GM19328 (cell line): Measurements from ENCODE around the gene GLYR1.

Experiments used
- ATAC-seq: cut with Tn5 transposase; IDR thresholded peaks from one replicate; pipeline ENCODE4 v1.9.1; 2021; ENCODE audit warnings: mild to moderate bottlenecking, moderate library complexity; ENCODE audit not compliant: unreplicated experiment

Gene GLYR1

GRCh38 chr16:4880006-4880580, 33.0 kb upstream of the GLYR1 start:
- no peak for ATAC-seq

- no peak for ATAC-seq
Measured at GRCh38 chr16:4879049-4879448, 32.0 kb upstream of the GLYR1 start.

- no peak for ATAC-seq
Measured at GRCh38 chr16:4877380-4877685, 30.2 kb upstream of the GLYR1 start.

GRCh38 chr16:4876646-4877379, 29.7 kb upstream of the GLYR1 start:
- ATAC-seq: no peak

- ATAC-seq: no peak
Measured at GRCh38 chr16:4874666-4875065, 27.6 kb upstream of the GLYR1 start.

GRCh38 chr16:4873091-4873490, 26.0 kb upstream of the GLYR1 start:
- ATAC-seq: no peak

GRCh38 chr16:4871071-4871470, 24.0 kb upstream of the GLYR1 start:
- ATAC-seq: no peak

- no peak for ATAC-seq
Measured at GRCh38 chr16:4870138-4870671, 23.1 kb upstream of the GLYR1 start.

GRCh38 chr16:4869147-4869805, 22.2 kb upstream of the GLYR1 start:
- no peak for ATAC-seq

GRCh38 chr16:4868535-4868934, 21.4 kb upstream of the GLYR1 start:
- no peak for ATAC-seq

GRCh38 chr16:4868026-4868425, 20.9 kb upstream of the GLYR1 start:
- ATAC-seq: no peak

- ATAC-seq: no peak
Measured at GRCh38 chr16:4866586-4866985, 19.5 kb upstream of the GLYR1 start.

GRCh38 chr16:4865231-4865860, 18.3 kb upstream of the GLYR1 start:
- no peak for ATAC-seq

GRCh38 chr16:4864728-4865127, 17.6 kb upstream of the GLYR1 start:
- no peak for ATAC-seq

- ATAC-seq: no peak
Measured at GRCh38 chr16:4862639-4863038, 15.6 kb upstream of the GLYR1 start.

- ATAC-seq: no peak
Measured at GRCh38 chr16:4860727-4861342, 13.7 kb upstream of the GLYR1 start.

- no peak for ATAC-seq
Measured at GRCh38 chr16:4859900-4860255, 12.8 kb upstream of the GLYR1 start.

- ATAC-seq: no peak
Measured at GRCh38 chr16:4859190-4859899, 12.3 kb upstream of the GLYR1 start.

GRCh38 chr16:4855804-4856203, 8.7 kb upstream of the GLYR1 start:
- ATAC-seq: no peak

GRCh38 chr16:4855371-4855770, 8.3 kb upstream of the GLYR1 start:
- ATAC-seq: no peak
